GM21576 (cell line): Measurements from ENCODE around the gene PSTPIP1.

Experiments used
- ATAC-seq: cut with Tn5 transposase; IDR thresholded peaks from one replicate; pipeline ENCODE4 v1.9.1; 2021; ENCODE audit warnings: mild to moderate bottlenecking, moderate library complexity; ENCODE audit not compliant: unreplicated experiment

Gene PSTPIP1

GRCh38 chr15:77028451-77029165 is 33.7 kb downstream of the PSTPIP1 start:
- ATAC-seq: no peak

- ATAC-seq: no peak
Observed at GRCh38 chr15:77029166-77030047, 34.5 kb downstream of the PSTPIP1 start.

- ATAC-seq: no peak
Observed at GRCh38 chr15:77030048-77030927, 35.4 kb downstream of the PSTPIP1 start.

DNA sequence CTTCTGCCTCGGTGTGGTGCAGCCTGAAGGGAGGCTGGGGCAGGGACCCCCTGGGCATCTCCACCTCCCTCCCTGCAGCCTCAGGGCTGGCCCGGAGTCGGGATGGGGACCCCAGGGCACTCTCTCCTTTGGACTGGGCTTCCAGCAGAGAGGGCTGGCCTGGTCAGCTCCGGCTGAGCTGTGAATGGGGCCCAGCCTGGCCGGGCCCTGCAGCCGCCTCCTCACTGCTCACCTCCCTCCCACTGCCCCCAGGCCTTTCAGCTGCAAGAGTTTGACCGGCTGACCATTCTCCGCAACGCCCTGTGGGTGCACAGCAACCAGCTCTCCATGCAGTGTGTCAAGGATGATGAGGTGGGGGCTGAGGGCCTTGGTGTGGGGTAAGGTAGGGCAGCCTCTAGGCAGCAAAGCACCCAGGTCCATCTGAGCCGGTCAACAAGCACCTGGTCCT is 36.0 kb downstream of the PSTPIP1 start:
- no peak for ATAC-seq

- ATAC-seq: no peak
Observed at GRCh38 chr15:77031376-77032050, 36.6 kb downstream of the PSTPIP1 start.

DNA sequence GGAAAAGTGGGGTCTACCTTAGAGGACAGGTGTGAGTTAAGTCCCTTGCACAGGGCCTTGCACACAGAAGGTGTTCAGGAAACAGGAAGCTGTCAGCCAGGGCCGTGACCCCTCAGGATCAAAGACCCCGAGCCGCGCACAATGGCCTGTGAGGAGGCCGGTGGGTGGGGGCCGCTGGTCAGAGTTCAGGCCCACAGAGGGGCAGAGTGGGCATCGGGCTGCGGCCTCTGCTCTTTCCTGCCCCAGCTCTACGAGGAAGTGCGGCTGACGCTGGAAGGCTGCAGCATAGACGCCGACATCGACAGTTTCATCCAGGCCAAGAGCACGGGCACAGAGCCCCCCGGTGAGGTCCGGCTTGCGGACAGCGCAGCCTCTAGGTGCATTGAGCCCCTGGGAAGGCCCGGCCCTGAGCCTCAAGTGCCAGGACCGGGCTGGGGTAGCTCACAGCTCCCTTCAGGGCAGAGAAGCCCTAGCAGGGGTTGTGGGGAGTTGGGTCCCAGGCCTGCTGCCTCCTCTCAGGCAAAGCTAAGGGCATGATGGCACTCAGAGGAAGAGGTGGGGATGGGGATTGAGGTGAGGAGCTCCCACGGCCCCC is 37.2 kb downstream of the PSTPIP1 start:
- ATAC-seq: no peak

DNA sequence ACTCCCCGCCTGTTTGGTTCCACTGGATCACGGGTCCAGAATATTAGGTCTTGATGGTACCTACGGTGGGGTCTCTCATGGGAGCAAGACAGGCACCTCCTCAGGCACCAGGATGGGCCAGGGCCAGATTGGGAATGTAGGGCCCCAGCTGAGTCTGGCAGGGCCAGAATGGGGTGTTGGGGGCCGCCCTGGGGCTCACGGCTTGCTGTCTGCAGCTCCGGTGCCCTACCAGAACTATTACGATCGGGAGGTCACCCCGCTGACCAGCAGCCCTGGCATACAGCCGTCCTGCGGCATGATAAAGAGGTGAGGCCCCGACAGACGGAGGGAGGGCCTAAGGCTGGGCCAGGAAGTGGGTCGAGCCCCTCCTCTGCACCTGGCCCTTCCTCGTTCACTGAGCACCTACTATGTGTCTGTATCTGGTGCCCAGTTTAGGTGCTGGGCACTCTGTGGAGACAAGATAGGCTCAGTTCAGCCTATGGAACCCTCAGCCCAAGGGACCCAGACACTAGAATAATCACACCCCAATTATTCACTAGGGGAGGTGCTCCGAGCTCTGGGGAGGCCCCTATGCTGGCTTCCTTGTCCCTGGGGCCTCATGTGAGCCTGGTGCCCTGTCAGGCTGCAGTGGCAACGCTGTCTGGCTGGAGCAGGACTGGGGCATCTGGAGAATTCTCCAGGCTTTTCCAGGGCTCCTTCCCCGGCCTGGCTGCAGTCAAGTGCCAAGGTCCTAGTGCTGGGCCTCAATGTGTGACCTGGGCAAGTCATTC is 37.9 kb downstream of the PSTPIP1 start:
- ATAC-seq: no peak

DNA sequence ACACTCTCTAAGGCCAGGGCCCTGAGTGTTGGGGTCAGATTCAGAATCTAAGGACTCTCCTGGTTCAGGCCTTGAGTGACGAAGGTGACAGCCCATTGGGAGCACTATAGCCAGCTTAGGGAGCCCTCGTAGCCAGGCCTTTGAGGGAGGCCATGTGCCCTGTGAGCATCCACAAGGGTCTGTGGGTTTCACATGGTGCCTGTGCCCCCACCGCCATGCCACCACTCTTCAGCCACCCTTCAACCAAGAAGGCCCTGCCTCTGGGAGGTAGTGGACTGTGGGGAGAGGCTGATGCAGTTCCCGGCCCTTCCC is 38.4 kb downstream of the PSTPIP1 start:
- ATAC-seq: no peak

GRCh38 chr15:77033729-77034671 is 39.1 kb downstream of the PSTPIP1 start:
- ATAC-seq: no peak

GRCh38 chr15:77034695-77035489 is 40.0 kb downstream of the PSTPIP1 start:
- no peak for ATAC-seq

GRCh38 chr15:77035584-77035983 is 40.7 kb downstream of the PSTPIP1 start:
- no peak for ATAC-seq

GRCh38 chr15:77035999-77036471 is 41.1 kb downstream of the PSTPIP1 start:
- ATAC-seq: no peak

- no peak for ATAC-seq
Observed at GRCh38 chr15:77036537-77037387, 41.8 kb downstream of the PSTPIP1 start.

DNA sequence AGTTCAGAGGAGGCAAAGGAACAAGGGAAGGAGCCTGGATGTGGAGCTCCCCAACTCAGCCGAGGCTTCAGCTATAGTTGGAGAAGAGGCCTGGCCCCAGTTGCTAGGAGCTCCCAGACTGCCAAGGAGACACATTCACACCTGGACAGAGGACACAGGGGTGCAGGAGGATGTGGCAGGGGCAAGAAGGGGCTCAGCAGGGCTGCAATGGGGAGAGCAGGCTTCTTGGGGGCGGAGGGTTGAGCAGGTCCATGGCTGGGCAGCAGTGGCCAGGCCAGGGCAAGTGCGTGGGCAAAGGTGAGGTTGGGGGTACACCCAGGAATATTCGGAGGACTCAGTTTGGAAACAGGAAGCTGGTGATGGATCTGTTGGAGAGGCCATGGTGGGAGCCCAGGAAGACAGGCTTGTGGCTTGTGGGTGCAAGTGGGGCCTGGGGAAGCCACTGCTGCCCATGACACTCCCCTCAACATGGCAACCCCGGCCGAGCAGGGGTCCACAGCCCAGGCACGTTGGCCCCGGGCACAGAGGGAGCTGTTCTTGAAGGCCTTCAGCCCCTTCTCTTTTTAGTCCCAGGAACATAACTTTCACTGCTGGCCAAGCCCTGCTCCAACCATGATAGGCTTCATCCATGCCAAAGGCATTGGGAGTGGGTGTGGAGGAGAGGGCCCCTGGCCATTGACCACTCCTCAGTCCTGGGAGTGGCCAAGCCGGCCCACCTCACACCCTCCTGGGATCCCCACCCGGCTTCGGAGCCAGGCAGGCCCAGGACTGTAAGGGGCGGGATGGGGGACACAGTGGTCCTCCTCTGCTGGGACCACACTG is 42.7 kb downstream of the PSTPIP1 start:
- ATAC-seq: no peak

GRCh38 chr15:77038312-77039216 is 43.6 kb downstream of the PSTPIP1 start:
- ATAC-seq: no peak
